ENCODE measurements around the gene ARPIN.
"Not testable (repeated sequence)": the region's sequence is repeated elsewhere in the genome, so short reads cannot be mapped to it uniquely, and the experiment has no call there.

ARPIN gene

GRCh38 chr15:89875741-89876140 is 37.0 kb downstream of the ARPIN start:
- FAIRE-seq, result no peak

- FAIRE-seq, result no peak
Observed at GRCh38 chr15:89874926-89875564, 37.7 kb downstream of the ARPIN start.

- no peak for FAIRE-seq
Observed at GRCh38 chr15:89870688-89871288, 42.0 kb downstream of the ARPIN start.

- FAIRE-seq, result no peak
Observed at GRCh38 chr15:89870006-89870405, 42.7 kb downstream of the ARPIN start.

- not testable (repeated sequence) for FAIRE-seq
Observed at GRCh38 chr15:89869490-89869889, 43.3 kb downstream of the ARPIN start.

- FAIRE-seq, result peak; percentile 36
Observed at GRCh38 chr15:89864958-89865739, 47.6 kb downstream of the ARPIN start.

GRCh38 chr15:89863918-89864317 is 48.8 kb downstream of the ARPIN start:
- no peak for FAIRE-seq

- FAIRE-seq, result no peak
Observed at GRCh38 chr15:89860891-89861290, 51.9 kb downstream of the ARPIN start.

GRCh38 chr15:89860431-89860830 is 52.3 kb downstream of the ARPIN start:
- no peak for FAIRE-seq

- FAIRE-seq, result no peak
Observed at GRCh38 chr15:89858661-89859458, 53.9 kb downstream of the ARPIN start.

- FAIRE-seq, result peak; percentile 47
Observed at GRCh38 chr15:89857673-89858072, 55.1 kb downstream of the ARPIN start.

GRCh38 chr15:89855948-89856347 is 56.8 kb downstream of the ARPIN start:
- FAIRE-seq, result no peak

- FAIRE-seq, result not testable (repeated sequence)
Observed at GRCh38 chr15:89854863-89855262, 57.9 kb downstream of the ARPIN start.

GRCh38 chr15:89852342-89852995 is 60.3 kb downstream of the ARPIN start:
- no peak for FAIRE-seq

GRCh38 chr15:89851673-89852341 is 60.9 kb downstream of the ARPIN start:
- no peak for FAIRE-seq

- FAIRE-seq, result no peak
Observed at GRCh38 chr15:89848970-89849292, 63.8 kb downstream of the ARPIN start.

- no peak for FAIRE-seq
Observed at GRCh38 chr15:89847101-89847500, 65.7 kb downstream of the ARPIN start.

- no peak for FAIRE-seq
Observed at GRCh38 chr15:89845305-89845893, 67.4 kb downstream of the ARPIN start.
